Uterus (tissue), 4 donors: Measurements from ENCODE around the gene TMEM167A. TPM values are rescaled to one million over a fixed set of nuclear protein-coding genes. Genes with fewer than 3 reads are reported as not detected.

Experiments used
- DNase-seq, 2 donors: peaks; one replicate each; pipeline ENCODE4 v3.0.0-alpha.2; 2019 to 2020
- H3K27ac ChIP-seq, 2 donors: fragments of 200-600 bp; sonication (generic); 1 replicate in 1 of 2; 2 replicates in 1 of 2; pipeline ENCODE4 v1.5.1; 2016 to 2018
- H3K27me3 ChIP-seq, 2 donors: fragments of 200-600 bp; sonication (generic); one replicate each; pipeline ENCODE4 v1.5.1; 2018 to 2019; ENCODE audit warnings: control low read depth in 1 of 2
- H3K36me3 ChIP-seq, 2 donors: fragments of 200-600 bp; sonication (generic); one replicate each; pipeline ENCODE4 v1.5.1; 2019; ENCODE audit warnings: control low read depth in 1 of 2
- H3K4me1 ChIP-seq, 2 donors: fragments of 200-600 bp; sonication (generic); one replicate each; pipeline ENCODE4 v1.5.1; 2018 to 2019; ENCODE audit warnings: control low read depth in 1 of 2
- H3K4me3 ChIP-seq, 2 donors: fragments of 200-600 bp; sonication (generic); 1 replicate in 1 of 2; 2 replicates in 1 of 2; pipeline ENCODE4 v1.5.1; 2018 to 2019; ENCODE audit warnings: mild to moderate bottlenecking in 1 of 2
- H3K9me3 ChIP-seq, 2 donors: fragments of 200-600 bp; sonication (generic); one replicate each; pipeline ENCODE4 v1.5.1; 2019; ENCODE audit warnings: control low read depth in 1 of 2
- CTCF ChIP-seq, 4 experiments: fragments of 200-600 bp in 2 of 4; fragments of 450-650 bp in 2 of 4; sonication (generic) in 2 of 4; IDR thresholded peaks; one replicate each; pipeline ENCODE4 v1.5.1; 2016 to 2019; ENCODE audit warnings: antibody characterized with exemption in 4 of 4, mild to moderate bottlenecking in 2 of 4, moderate library complexity in 1 of 4
- POLR2A ChIP-seq, 2 donors: fragments of 450-650 bp; IDR thresholded peaks; one replicate each; pipeline ENCODE4 v1.6.1; 2016; ENCODE audit warnings: antibody characterized with exemption in 2 of 2, mild to moderate bottlenecking in 1 of 2, moderate library complexity in 1 of 2
- intact Hi-C: fragments of 100-400 bp; cut with DNase I; formaldehyde crosslinking; loops from one replicate; pipeline ENCODE4 v1.15.1; 2023; ENCODE audit warnings: low total_unique reads
- total RNA-seq, 4 donors: library from RNA; depleted of rRNA in 3 of 4; stranded (reverse); fragments of >200 nt in 3 of 4; gene quantifications; one replicate each; pipeline versions ENCODE4 v1.1.0 to v1.2.4, GENCODE V29; 2014 to 2023
- donor health status: DM: yes; HTN: yes; CAD: no.

The TMEM167A gene
- total RNA-seq, 4 donors from 2014 or later, result 16.9 to 118 (median 32.3) TPM

- no peak for TF ChIP-seq CTCF (IDR thresholded peaks at IDR 0.05)
- no peak for TF ChIP-seq POLR2A (IDR thresholded peaks at IDR 0.05)
- H3K9me3 ChIP-seq, result no peaks in the 10 kb centered on the region
- no peak overlapping the region for H3K27ac ChIP-seq
- H3K36me3 ChIP-seq, result no peaks in the 10 kb centered on the region
- no peaks in the 10 kb centered on the region for H3K4me1 ChIP-seq
- intact Hi-C loops, result no loop called here
- H3K27me3 ChIP-seq, result no peaks in the 10 kb centered on the region
- H3K4me3 ChIP-seq, result no peak overlapping the region
- DNase-seq, result no peak
These were observed 17.9 kb downstream of the TMEM167A start for GRCh38 chr5:83059341-83059740.

- no peak for DNase-seq
- Histone ChIP-seq H3K27me3 (no peaks in the 10 kb centered on the region), H3K9me3 (no peaks in the 10 kb centered on the region), H3K36me3 (no peaks in the 10 kb centered on the region), H3K4me1 (no peaks in the 10 kb centered on the region), H3K27ac (no peak overlapping the region), H3K4me3 (no peak overlapping the region)
- no peak for TF ChIP-seq POLR2A (IDR thresholded peaks at IDR 0.05)
- no peak for TF ChIP-seq CTCF (IDR thresholded peaks at IDR 0.05)
- intact Hi-C loops, result no loop called here
These were observed 18.5 kb downstream of the TMEM167A start for GRCh38 chr5:83058726-83059125.

GRCh38 chr5:83055166-83055565, 22.0 kb downstream of the TMEM167A start:
- no peak overlapping the region for H3K27ac ChIP-seq
- H3K9me3 ChIP-seq, result no peaks in the 10 kb centered on the region
- H3K27me3 ChIP-seq, result no peaks in the 10 kb centered on the region
- no peaks in the 10 kb centered on the region for H3K36me3 ChIP-seq
- intact Hi-C loops, result no loop called here
- no peak for DNase-seq
- H3K4me3 ChIP-seq, result no peak overlapping the region
- TF ChIP-seq CTCF (IDR thresholded peaks at IDR 0.05), result no peak
- no peak for TF ChIP-seq POLR2A (IDR thresholded peaks at IDR 0.05)
- H3K4me1 ChIP-seq, result no peaks in the 10 kb centered on the region

- no peak overlapping the region for H3K4me3 ChIP-seq
These were observed 26.4 kb downstream of the TMEM167A start for GRCh38 chr5:83050723-83051340.

More at GRCh38 chr5:83050723-83051340, 26.4 kb downstream of the TMEM167A start:
- no peak for DNase-seq
- Histone ChIP-seq H3K36me3 (no peaks in the 10 kb centered on the region), H3K27ac (no peak overlapping the region), H3K9me3 (no peaks in the 10 kb centered on the region), H3K27me3 (no peaks in the 10 kb centered on the region), H3K4me1 (no peaks in the 10 kb centered on the region)
- TF ChIP-seq POLR2A (IDR thresholded peaks at IDR 0.05) (no peak), CTCF (IDR thresholded peaks at IDR 0.05) (no peak)
- intact Hi-C loops, result no loop called here
